Measurements from ENCODE around the gene MKRN2OS.
"Not testable (repeated sequence)": the region's sequence is repeated elsewhere in the genome, so short reads cannot be mapped to it uniquely, and the experiment has no call there.

Gene MKRN2OS

DNA sequence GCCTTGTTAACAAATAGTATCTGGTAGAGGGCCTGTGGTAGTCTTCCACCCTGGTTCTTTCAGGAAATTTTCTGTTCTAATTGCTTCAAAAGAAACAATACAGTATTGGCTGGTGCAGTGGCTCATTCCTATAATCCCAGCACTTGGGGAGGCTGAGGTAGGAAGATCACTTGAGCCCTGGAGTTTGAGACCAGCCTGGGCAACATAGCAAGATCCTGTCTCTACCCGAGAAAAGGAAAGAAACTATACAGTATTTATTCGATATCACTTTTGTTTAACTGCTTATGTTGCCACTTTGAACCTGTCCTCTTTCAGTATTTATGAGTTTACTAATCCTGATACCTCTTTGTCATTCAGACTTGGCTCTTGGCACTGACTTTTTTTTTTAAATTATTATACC is 16.1 kb upstream of the MKRN2OS start:
- no peak for DNase-seq (ENCODE audit: low read depth in 2 of 2)

DNA sequence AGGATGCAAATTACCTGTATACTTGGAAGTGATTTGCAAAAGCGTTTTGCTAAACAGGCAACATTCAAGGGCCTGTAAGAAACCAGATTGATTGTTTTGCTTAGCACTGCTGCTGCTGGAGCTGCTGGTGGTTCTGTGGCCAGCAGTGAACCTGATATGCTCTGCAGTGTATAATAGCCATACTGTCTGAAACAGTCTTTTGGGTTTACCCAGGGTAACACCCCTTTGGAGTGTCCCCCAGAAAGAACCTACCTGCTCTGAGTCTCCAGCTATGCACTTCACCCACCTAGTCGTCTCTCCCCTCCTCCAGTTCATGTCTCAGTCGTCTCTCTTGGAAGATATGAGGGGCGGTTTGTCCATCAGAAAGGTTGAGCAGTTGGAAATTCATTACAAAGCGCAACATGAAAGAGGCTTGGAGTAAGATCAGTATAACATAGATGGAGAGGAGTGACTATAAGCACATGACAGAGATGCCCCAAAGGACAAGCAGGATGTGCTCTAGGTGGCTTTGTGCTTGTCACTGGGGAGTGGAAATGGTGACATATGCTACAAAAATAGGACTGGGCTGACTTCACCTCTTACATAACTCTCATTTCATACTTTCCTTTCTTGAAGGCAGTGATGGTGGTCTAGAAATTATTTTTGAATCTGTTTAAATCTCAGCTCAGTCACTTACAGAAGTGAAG is 15.3 kb upstream of the MKRN2OS start:
- no peak for DNase-seq (ENCODE audit: low read depth in 2 of 2)

DNA sequence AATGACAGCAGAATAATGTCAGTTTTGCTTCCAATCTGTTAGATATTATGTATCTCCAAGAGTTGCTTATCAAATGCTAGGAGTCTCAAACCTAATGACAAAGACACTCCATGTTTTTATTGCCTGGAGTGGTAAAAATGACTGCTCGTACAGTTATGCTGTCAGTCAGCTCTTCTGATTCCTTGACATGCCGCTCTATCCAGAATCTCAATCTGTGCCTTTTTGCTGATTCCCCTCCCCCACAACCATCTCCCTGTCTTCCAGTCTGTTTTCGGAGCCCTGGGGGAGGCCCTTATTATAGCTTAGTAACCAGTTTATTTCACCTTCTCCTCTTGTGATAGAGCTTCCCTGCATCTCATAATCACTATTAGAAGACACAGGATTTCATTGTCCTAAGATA is 14.2 kb upstream of the MKRN2OS start:
- DNase-seq (ENCODE audit: low read depth in 2 of 2), result no peak

DNA sequence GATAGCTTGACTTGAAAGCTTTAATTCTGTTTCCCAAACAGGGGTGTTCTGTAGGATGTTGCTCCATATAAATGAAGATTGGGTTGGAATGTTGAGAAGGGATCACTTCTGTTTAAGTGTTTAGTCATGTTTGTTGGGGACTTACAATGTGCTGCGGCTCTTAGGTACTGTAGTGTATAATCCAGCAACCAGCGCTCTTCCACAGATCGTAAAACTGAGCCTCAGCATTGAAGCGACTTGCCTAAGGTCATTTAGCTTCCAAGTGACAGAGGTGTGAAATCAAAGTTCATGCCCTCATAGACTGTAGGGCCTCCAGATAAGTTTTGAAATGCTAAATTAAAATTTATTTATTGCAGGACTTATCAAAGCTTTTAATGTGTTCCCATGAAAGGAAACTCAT is 13.4 kb upstream of the MKRN2OS start:
- no peak for DNase-seq (ENCODE audit: low read depth in 2 of 2)

- no peak for DNase-seq (ENCODE audit: low read depth in 2 of 2)
Observed at GRCh38 chr3:12557473-12558100, 12.3 kb upstream of the MKRN2OS start.

DNA sequence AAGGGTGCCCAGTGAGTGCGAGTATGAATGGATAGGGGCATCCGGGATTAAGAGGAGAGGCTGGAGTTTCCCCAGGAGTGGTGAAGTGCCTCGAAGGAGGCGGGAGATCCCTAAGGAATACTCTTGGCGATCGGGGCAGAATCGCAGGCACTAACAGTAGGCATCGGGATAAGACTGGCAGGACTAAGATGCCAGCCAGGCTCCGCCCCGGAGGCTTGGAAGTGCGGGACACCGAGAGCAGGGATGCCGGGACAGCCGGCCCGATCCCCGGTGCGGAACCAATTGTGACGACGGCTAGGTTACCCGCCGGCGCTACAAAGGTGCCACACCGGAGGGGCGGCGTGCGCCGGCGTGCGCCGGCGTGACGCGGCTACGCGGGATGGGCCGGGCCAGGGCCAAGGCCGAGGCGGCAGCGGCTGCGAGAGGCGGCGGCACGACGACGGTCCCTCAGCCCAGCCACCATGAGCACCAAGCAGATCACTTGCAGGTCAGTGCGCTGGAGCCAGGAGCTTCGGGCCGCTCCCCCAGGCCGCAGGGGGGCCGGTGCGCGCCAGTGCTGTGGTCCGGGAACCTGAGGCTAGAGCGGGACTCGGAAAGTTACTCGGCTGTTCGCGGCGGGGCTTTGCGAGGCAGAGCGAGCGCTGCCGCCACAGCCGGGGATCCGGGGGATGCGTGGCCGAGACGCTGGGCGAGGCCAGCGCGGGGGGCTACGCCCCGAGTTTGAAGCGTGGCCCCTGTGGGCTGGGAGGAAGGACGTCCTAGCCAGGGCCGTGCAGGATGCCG is 11.6 kb upstream of the MKRN2OS start, which contains the start of gene MKRN2:
TSS of gene MKRN2 (plus strand) at position 398 of the 783 bp plus-strand sequence. CDS start at position 462, 64 bp downstream.
- DNase-seq (ENCODE audit: low read depth in 2 of 2), result peak; percentile 72 to 77

DNA sequence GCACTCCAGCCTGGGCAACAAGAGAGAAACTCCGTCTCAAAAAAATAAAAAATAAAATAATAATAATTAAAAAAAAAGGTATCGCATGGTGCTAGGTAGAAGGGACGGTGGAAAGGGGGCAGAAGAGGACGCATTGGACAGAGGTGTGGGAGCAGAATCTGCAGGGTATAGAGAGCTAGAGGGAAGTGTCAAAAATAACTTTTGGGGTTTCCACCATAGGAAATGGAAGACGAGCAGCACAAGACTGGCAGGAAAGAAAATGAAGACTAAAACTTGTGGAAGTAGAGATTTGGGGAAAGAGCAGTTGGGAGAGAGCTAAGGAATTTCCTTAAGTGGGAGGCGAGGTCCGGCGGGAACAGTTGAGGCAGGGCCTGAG is 11.0 kb upstream of the MKRN2OS start:
- DNase-seq (ENCODE audit: low read depth in 2 of 2), result no peak

DNA sequence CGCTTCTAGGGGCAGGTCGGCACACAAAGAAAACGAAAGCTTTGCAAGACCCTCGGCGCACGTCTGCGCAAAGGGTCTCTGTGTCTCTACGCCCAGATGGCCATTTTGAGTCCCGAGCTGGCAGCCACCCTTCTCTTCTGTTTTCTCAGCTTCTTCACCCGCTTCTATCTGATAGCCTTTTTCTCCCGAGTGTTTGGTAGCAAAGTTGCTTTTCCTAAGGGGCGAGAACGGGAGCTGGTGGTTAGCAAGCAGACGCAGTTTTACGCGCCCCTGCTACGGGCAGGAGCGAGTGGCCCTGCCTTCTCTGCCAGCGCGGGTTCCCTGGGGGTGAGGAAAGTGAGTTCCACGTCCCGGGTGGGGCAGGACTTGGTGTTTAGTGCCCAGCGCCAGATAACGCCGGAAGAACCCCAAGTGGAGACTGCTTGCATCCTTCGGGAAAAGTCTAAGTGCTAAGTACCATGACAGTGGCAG is 8.7 kb upstream of the MKRN2OS start:
- no peak for DNase-seq (ENCODE audit: low read depth in 2 of 2)

DNA sequence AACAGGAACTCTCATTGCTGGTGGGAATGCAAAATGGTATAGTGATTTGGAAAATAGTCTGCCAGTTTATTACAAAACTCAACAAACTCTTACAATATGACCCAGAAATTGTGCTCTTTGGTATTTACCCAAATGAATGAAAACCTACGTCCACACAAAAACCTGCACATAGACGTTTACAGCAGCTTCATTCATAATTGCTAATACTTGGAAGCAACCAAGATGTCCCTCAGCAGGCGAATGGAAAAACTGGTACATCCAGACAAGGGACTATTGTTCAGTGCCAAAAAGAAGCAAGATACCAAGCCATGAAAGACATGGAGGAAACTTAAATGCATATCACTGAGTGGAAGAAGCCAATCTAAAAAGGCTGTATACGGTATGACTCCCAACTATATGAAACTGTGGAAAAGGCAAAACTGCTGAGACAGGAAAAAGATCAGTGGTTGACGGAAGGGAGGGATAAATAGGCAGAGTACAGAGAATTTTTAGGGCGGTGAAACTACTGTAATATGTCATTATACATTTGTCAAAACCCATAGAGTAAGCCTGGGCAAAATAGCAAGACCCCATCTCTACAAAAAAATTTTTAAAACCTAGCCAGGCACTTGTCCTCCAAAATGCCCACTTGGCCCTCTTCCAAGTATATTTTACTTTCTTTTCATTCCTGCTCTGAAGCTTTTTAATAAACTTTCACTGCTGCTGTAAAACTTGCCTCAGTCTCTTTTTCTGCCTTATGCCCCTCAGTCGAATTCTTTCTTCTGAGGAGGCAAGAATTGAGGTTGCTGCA is 4.9 kb upstream of the MKRN2OS start:
- no peak for DNase-seq (ENCODE audit: low read depth in 2 of 2)

- no peak for DNase-seq (ENCODE audit: low read depth in 2 of 2)
Observed at GRCh38 chr3:12544652-12545472, 437 bp downstream of the MKRN2OS start.

- not testable (repeated sequence) for DNase-seq (ENCODE audit: low read depth in 2 of 2)
Observed at GRCh38 chr3:12543497-12543896, 1.8 kb downstream of the MKRN2OS start.

DNA sequence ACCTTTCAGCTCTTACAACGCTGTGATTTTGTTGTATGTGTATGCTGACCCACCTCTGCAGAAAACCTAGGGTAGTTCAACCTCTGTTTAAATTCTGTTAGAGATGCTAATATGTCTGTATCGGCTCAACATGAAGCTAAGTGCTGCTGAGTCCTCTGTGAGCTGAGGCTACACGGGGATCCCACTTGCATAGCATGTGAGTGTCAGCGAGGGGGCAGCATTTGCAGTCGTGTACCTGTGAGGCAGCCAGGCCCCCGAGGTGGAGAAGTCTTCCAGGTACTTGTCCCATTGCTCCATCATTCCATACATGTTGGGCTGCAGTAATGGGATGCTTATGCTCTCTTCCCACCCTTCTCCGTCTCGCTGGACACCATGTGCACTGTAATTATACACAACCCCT is 3.7 kb downstream of the MKRN2OS start:
- DNase-seq (ENCODE audit: low read depth in 2 of 2), result no peak

GRCh38 chr3:12536423-12536822 is 8.9 kb downstream of the MKRN2OS start:
- no peak for DNase-seq (ENCODE audit: low read depth in 2 of 2)

- no peak for DNase-seq (ENCODE audit: low read depth in 2 of 2)
Observed at GRCh38 chr3:12532182-12532581, 13.1 kb downstream of the MKRN2OS start.

GRCh38 chr3:12527757-12528143 is 17.5 kb downstream of the MKRN2OS start:
- no peak for DNase-seq (ENCODE audit: low read depth in 2 of 2)

DNA sequence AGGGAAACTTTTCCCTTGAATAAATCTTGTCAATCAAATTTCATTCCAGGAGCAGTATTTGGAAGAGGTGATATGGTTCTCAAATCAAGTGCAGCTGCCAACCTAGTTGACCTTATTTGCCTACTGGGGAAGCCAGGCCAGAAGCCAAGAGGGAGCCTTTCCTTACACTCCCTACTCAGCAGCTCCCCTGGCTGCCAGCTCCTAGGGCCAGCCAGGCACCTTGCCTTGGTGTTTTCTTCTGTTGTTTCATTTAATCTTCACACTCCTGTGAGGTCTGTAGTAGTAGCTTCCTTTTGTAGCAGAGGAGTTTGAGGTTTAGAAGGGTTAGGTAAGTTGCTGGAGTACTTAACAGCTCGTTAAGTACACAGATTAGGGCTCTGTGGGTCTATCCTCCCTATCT is 22.6 kb downstream of the MKRN2OS start:
- DNase-seq (ENCODE audit: low read depth in 2 of 2), result no peak

DNA sequence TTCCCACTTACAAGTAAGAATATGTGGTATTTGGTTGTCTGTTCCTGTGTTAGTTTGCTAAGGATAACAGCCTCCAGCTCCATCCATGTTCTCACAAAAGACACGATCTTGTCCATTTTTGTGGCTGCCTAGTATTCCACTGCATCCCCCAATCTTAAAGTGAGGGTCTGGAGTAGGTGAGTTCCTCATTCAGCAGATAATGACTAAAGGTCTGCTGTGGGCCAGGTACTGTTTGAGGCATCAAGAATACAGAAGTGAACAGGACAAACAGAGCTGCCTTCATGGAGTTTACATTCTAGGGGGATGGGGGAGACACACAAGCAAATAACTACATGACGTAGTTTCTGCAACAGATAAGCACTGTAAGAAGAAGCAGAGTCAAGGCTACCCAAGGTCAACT is 24.3 kb downstream of the MKRN2OS start:
- DNase-seq (ENCODE audit: low read depth in 2 of 2), result no peak

DNA sequence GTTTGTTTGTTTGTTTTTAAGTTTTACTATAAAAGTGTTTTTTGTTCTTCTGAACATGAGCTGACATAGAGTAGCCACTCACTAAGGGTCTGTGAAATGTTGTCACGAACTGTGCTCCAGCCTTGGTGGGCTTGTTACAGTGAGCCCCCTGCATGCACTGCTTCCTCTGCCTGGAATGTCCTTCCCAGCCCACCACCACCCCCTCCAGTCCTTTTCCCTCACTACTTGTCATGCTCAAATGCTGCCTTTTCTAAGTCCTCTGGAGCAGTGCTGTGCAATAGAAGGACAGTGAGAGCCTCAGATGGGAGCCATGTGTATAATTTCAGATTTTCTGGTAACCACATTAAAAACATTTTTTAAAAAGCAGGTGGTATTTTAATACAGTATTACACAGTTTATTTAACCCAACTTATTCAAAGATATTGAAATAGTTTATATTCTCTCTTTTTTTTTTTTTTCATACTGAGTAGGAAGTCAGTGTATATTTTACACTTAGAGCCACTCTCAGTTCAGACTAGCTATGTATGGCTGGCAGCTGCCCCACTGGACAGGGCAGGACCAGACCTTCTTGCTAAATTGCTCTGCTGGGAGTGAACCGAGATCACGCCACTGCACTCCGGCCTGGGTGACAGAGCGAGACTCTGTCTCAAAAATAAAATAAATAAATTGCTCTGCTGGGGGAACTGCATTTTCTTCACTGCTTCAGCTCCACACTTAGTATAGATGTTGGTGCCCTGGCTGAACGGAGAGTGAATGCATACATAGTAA is 26.9 kb downstream of the MKRN2OS start:
- DNase-seq (ENCODE audit: low read depth in 2 of 2), result no peak

DNA sequence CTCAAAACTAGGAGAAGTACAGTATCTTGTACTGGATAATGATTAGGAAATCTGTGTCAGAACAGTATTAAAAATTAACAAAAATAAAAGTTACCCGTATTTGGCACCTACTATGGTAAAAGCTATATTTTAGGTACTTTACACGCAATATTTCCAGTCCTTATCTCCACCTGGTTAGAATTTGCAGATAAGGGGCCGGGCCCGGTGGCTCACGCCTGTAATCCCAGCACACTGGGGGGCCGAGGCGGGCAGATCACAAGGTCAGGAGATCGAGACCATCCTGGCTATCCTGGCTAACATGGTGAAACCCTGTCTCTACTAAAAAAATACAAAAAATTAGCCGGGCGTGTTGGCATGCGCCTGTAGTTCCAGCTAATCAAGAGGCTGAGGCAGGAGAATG is 28.4 kb downstream of the MKRN2OS start:
- DNase-seq (ENCODE audit: low read depth in 2 of 2), result no peak

DNA sequence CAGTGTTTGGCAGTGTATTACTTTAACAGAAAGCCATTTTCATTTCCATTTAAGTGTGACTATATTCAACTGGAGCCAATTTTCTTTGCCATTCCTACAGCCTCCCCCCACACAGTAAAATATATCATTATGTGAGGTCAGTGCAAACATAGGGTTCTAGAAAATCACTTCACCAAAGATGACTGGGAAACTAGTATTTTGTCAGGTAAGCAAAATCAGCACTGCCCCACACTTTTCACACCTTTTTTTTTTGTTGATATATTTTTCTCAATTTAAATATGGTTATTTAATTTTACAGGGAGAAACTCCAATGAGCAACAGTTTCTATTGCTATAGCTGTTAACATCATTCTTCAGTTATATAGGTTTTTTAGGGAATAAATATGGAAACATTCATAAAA is 29.7 kb downstream of the MKRN2OS start:
- DNase-seq (ENCODE audit: low read depth in 2 of 2), result no peak

All from activated CD4-positive, alpha-beta T cell treated with anti-CD3 and anti-CD28 coated beads for 24 hours (primary cell).